BJ (cell line): ENCODE results near the gene LYPD3. TPM values are rescaled to one million over a fixed set of nuclear protein-coding genes. Genes with fewer than 3 reads are reported as not detected.

ENCODE experiments used
- CTCF ChIA-PET: fragments of 350-600 bp; formaldehyde crosslinking; extraction: SDS; loops from one replicate; lab custom pipeline; 2021; ENCODE audit warnings: antibody characterized with exemption, inconsistent platforms; lab: Yijun Ruan, JAX
- POLR2A ChIA-PET: fragments of 300-600 bp; sonication (Branson Sonifier 250); formaldehyde crosslinking; extraction: SDS; loops from one replicate; lab custom pipeline; 2021; ENCODE audit warnings: antibody characterized with exemption; lab: Charles Lee
- DNase-seq: peaks from one replicate; pipeline ENCODE4 v3.0.0-alpha.2; 2011; ENCODE audit warnings: low read depth
- H3K27me3 ChIP-seq: 2 replicates; pipeline ENCODE4 v1.6.0; 2011; ENCODE audit warnings: low read length; ENCODE audit not compliant: control insufficient read depth, insufficient read depth
- H3K36me3 ChIP-seq: 2 replicates; pipeline ENCODE4 v1.5.1; 2011; ENCODE audit warnings: low read length; ENCODE audit not compliant: control insufficient read depth, insufficient read depth
- H3K4me3 ChIP-seq: 2 replicates; pipeline ENCODE4 v1.5.1; 2011; ENCODE audit warnings: low read depth, mild to moderate bottlenecking, control low read depth, low read length
- polyA plus RNA-seq: library from polyadenylated mRNA; depleted of rRNA; stranded (reverse); fragments of >200 nt; gene quantifications from 2 replicates; pipeline ENCODE4 v1.2.3, GENCODE V29; 2011
- TF ChIP-seq, protein P1 (sequence below): IDR thresholded peaks from 2 replicates; pipeline ENCODE4 v1.5.1; 2011; ENCODE audit warnings: low read depth, mild to moderate bottlenecking, control low read depth, inconsistent platforms, low read length, moderate library complexity; ENCODE audit not compliant: insufficient read depth

LYPD3 gene
- polyA plus RNA-seq, 1 experiment = 0.70 TPM

DNA sequence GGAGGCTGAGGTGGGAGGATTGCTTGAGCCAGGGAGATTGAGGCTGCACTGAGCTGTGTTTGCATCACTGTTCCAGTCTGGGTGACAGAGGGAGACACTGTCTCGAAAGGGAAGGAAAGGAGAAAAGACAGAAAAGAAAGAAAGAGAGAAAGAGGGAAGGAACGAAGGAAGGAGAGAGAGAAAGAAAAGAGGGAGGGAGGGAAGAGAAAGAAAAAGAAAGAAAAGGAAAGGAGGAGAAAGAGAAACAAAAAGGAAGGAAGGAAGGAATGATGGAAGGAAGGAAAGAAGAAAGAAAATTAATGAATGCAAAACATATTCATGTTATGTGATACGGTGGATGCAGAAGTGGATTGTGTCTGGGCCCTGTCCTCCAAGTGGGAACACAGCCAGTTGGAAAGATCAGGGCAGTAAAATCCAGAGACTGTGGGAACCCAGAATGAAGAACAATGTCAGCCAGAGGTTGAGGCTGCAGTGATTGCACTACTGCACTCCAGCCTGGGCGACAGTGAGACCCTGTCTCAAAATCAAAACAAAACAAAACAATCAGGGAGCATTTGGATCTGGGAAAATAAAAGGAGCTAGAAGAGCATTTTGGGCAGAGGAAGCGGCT, 32.9 kb upstream of the LYPD3 start:
- no peaks in the 10 kb centered on the region for H3K27me3 ChIP-seq
- H3K4me3 ChIP-seq = no peak overlapping the region
- POLR2A ChIA-PET = no interaction called here
- DNase-seq = no peak
- peaks cover 19% of the 10 kb centered on the region for H3K36me3 ChIP-seq
- CTCF ChIA-PET = interaction anchor here (0.9 to 1.1 kb wide), 2 partner anchors 10 to 21 kb away, joined by 3 read pairs; no protein-coding TSS in a partner anchor
- TF ChIP-seq, protein P1, sequence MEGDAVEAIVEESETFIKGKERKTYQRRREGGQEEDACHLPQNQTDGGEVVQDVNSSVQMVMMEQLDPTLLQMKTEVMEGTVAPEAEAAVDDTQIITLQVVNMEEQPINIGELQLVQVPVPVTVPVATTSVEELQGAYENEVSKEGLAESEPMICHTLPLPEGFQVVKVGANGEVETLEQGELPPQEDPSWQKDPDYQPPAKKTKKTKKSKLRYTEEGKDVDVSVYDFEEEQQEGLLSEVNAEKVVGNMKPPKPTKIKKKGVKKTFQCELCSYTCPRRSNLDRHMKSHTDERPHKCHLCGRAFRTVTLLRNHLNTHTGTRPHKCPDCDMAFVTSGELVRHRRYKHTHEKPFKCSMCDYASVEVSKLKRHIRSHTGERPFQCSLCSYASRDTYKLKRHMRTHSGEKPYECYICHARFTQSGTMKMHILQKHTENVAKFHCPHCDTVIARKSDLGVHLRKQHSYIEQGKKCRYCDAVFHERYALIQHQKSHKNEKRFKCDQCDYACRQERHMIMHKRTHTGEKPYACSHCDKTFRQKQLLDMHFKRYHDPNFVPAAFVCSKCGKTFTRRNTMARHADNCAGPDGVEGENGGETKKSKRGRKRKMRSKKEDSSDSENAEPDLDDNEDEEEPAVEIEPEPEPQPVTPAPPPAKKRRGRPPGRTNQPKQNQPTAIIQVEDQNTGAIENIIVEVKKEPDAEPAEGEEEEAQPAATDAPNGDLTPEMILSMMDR = no peak

DNA sequence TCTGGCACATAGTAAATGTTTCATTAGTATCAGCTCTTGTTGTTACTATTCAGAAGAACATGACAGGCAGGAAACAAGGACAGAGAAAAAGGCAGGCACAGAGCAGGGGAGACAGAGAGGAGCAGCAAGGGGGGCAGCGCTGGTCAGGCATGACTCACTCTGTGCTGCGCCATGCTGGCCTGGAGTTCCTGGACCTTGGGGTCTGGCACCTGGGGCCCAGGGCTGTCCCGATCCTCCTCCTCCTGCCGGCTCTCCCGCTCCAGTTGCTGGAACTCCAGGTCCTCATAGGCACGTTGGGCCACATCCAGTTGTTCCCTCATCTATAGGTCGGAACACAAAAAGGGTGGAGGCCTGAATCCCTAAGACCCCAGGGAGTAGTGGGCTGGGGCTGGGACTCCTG, 31.6 kb upstream of the LYPD3 start:
- Histone ChIP-seq H3K27me3 (no peaks in the 10 kb centered on the region), H3K36me3 (peaks cover 19% of the 10 kb centered on the region), H3K4me3 (no peak overlapping the region)
- CTCF ChIA-PET = interaction anchor here (1.1 kb wide), 1 partner anchor 9 kb away, joined by 3 read pairs; no protein-coding TSS in a partner anchor
- no peak for DNase-seq
- POLR2A ChIA-PET = no interaction called here
- TF ChIP-seq, protein P1 = no peak

DNA sequence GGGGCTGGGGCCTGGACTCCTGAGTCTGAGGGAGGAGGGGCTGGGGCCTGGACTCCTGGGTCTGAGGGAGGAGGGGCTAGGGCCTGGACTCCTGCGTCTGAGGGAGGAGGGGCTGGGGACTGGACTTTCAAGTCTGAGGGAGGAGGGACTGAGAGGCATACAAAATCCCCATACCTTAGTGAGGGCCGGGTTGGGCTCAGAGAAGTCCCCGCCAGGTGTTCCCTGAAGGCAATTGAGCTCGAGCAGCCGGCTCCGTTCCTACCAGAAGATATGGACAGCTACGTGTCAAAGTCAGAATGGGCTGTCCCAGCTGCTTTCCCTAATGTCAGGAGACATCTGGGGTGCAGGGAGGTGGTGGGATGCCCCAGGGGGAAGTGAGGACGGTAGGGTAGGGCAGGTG, 29.7 kb upstream of the LYPD3 start:
- Histone ChIP-seq H3K4me3 (no peak overlapping the region), H3K36me3 (peaks cover 19% of the 10 kb centered on the region), H3K27me3 (no peaks in the 10 kb centered on the region)
- no peak for DNase-seq
- POLR2A ChIA-PET = no interaction called here
- TF ChIP-seq, protein P1 = no peak
- CTCF ChIA-PET = interaction anchor here (0.6 kb wide), 1 partner anchor 19 kb away, joined by 3 read pairs; no protein-coding TSS in a partner anchor

DNA sequence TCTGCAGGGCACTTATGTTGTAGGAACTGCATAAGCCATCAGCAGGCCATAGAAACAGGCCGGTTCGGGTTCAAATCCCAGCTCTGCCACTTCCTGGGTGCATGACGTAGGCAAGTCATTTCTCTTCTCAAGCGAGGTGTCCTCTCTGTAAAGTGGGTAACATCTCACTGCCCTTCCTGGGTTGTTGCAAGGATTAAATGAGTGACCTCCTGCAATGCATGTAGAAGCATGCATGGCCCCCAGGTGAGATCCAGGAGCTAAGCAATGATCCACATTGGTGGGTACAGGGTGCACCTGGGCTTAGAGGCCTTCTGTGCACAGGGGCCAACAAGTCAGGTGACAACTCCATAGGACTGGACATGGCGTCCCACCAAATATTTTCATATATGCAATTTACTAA, 25.4 kb upstream of the LYPD3 start:
- ChIA-PET CTCF (interaction anchor here (1.5 to 2.0 kb wide), 2 partner anchors 30 to 44 kb away, joined by 3 to 6 read pairs; no protein-coding TSS in a partner anchor), POLR2A (no interaction called here)
- TF ChIP-seq, protein P1 = no peak
- Histone ChIP-seq H3K4me3 (no peak overlapping the region), H3K36me3 (peaks cover 14% of the 10 kb centered on the region), H3K27me3 (no peaks in the 10 kb centered on the region)
- no peak for DNase-seq

DNA sequence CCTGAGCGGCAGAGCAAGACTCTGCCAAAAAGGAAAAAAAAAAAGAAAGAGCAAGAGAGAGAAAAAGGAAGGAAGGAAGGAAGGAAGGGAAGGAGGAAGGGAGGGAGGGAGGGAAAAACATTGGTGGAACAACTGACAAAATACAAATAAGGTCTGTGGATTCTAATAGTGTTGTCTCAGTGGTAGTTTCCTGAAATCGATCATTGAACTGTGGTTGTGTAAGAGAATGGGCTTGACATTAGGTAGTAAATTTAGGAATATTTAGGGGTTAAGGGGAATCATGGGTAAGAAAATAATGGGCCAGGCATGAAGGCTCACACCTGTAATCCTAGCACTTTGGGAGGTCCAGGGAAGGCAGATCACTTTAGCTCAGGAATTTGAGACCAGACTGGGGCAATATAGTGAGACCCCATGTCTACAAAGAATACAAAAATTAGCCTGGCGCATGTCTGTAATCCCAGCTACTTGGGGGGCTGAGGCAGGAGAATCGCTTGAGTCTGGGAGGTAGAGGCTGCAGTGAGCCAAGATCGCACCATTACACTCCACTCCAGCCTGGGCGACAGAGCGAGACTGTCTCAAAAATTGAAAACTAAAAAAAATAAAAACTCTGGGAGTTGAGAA, 24.7 kb upstream of the LYPD3 start:
- ChIA-PET POLR2A (no interaction called here), CTCF (interaction anchor here (2.0 kb wide), 1 partner anchor 43 kb away, joined by 6 read pairs; no protein-coding TSS in a partner anchor)
- no peaks in the 10 kb centered on the region for H3K27me3 ChIP-seq
- H3K36me3 ChIP-seq = peaks cover 10% of the 10 kb centered on the region
- no peak overlapping the region for H3K4me3 ChIP-seq
- DNase-seq = no peak
- TF ChIP-seq, protein P1 = no peak
